HCT116 (cell line): Measurements from ENCODE around the gene EIF2B4. TPM values are rescaled to one million over a fixed set of nuclear protein-coding genes. Genes with fewer than 3 reads are reported as not detected.

Experiments used
- ATAC-seq: fragments of 200-7000 bp; cut with Tn5 transposase; 2 replicates; pipeline ENCODE4 v1.9.1; 2020; ENCODE audit warnings: mild to moderate bottlenecking, moderate library complexity
- BruUV-seq: library from RNA; stranded (reverse); fragments of 400-500 nt; replicated peaks from 2 replicates; lab custom pipeline; 2021; lab: Mats Ljungman, UMichigan
- CTCF ChIA-PET: fragments of 300-600 bp; sonication (Branson Sonifier 250); formaldehyde crosslinking; loops from one replicate; lab custom pipeline; 2021; ENCODE audit warnings: antibody characterized with exemption; lab: Charles Lee
- POLR2A ChIA-PET: fragments of 300-600, 350-600 bp; sonication (Branson Sonifier 250); formaldehyde crosslinking; loops from one replicate; lab custom pipeline; 2021; ENCODE audit warnings: antibody characterized with exemption; lab: Charles Lee
- RAD21 ChIA-PET, 2 experiments: fragments of 300-600 bp; sonication (Branson Sonifier 250); formaldehyde crosslinking; loops; one replicate each; lab custom pipeline; 2023; ENCODE audit warnings: low total read pairs in 2 of 2; ENCODE audit not compliant: uncharacterized antibody in 2 of 2, unreplicated experiment in 2 of 2, low non-redundant PET in 1 of 2; lab: Charles Lee
- DNase-seq: peaks from one replicate; pipeline ENCODE4 v3.0.0-alpha.2; 2010; ENCODE audit warnings: low read depth, low spot score
- H2AFZ ChIP-seq: fragments of 200-600 bp; shearing (Covaris generic), sonication (generic); 2 replicates; pipeline ENCODE4 v1.6.1; 2017; ENCODE audit warnings: low read depth, mixed run types, mixed read lengths, antibody characterized with exemption, low read length; ENCODE audit not compliant: poor library complexity, severe bottlenecking
- H3K27ac ChIP-seq: 2 replicates; pipeline ENCODE4 v1.5.1; 2012; ENCODE audit warnings: low read depth, low read length
- H3K27me3 ChIP-seq: fragments of 200-600 bp; sonication (generic); 2 replicates; pipeline ENCODE4 v1.6.1; 2016; ENCODE audit warnings: mixed run types, low read length, mixed read lengths; ENCODE audit not compliant: insufficient read depth
- H3K36me3 ChIP-seq, 2 experiments: fragments of 200-500 bp in 1 of 2; fragments of 200-600 bp in 1 of 2; sonication (Bioruptor generic) in 1 of 2; sonication (generic) in 1 of 2; 2 replicates each; pipeline versions ENCODE4 v1.5.1 to v1.6.1; 2014 to 2016; ENCODE audit warnings: low read length in 2 of 2, inconsistent platforms in 1 of 2, mixed read lengths in 1 of 2, mixed run types in 1 of 2; ENCODE audit not compliant: insufficient read depth in 2 of 2, control insufficient read depth in 1 of 2
- H3K4me1 ChIP-seq, 2 experiments: fragments of 200-600 bp in 1 of 2; sonication (generic) in 1 of 2; 2 replicates each; pipeline versions ENCODE4 v1.5.1 to v1.6.1; 2012 to 2017; ENCODE audit warnings: low read length in 2 of 2, inconsistent platforms in 1 of 2, mild to moderate bottlenecking in 1 of 2, mixed read lengths in 1 of 2, mixed run types in 1 of 2, moderate library complexity in 1 of 2; ENCODE audit not compliant: insufficient read depth in 2 of 2, control insufficient read depth in 1 of 2
- H3K4me2 ChIP-seq: fragments of 200-600 bp; sonication (generic); 2 replicates; pipeline ENCODE4 v1.6.1; 2017; ENCODE audit warnings: mixed run types, low read length, mixed read lengths
- H3K4me3 ChIP-seq, 2 experiments: fragments of 200-600 bp in 1 of 2; sonication (generic) in 1 of 2; replicated peaks in 1 of 2; 2 replicates each; pipeline ENCODE4 v1.5.1; 2011 to 2016; ENCODE audit warnings: low read length in 2 of 2, control low read depth in 1 of 2, low read depth in 1 of 2, mild to moderate bottlenecking in 1 of 2, mixed read lengths in 1 of 2, mixed run types in 1 of 2
- H3K79me2 ChIP-seq: fragments of 200-600 bp; sonication (generic); 2 replicates; pipeline ENCODE4 v1.6.1; 2017; ENCODE audit warnings: mild to moderate bottlenecking, mixed run types, low read length, moderate library complexity, mixed read lengths; ENCODE audit not compliant: insufficient read depth
- H3K9ac ChIP-seq: fragments of 200-600 bp; sonication (generic); 2 replicates; pipeline ENCODE4 v1.6.1; 2016; ENCODE audit warnings: low read length, mixed read lengths
- H3K9me2 ChIP-seq: fragments of 200-600 bp; sonication (generic), shearing (Covaris generic); 2 replicates; pipeline ENCODE4 v1.6.1; 2017; ENCODE audit warnings: mixed run types, mild to moderate bottlenecking, moderate library complexity; ENCODE audit not compliant: insufficient read depth
- H3K9me3 ChIP-seq, 2 experiments: fragments of 200-500 bp in 1 of 2; fragments of 200-600 bp in 1 of 2; sonication (Bioruptor generic) in 1 of 2; sonication (generic) in 1 of 2; 2 replicates each; pipeline ENCODE4 v1.6.1; 2014 to 2017; ENCODE audit warnings: low read length in 2 of 2, mixed read lengths in 2 of 2, inconsistent platforms in 1 of 2, low read depth in 1 of 2, mild to moderate bottlenecking in 1 of 2, mixed run types in 1 of 2, moderate library complexity in 1 of 2; ENCODE audit not compliant: control insufficient read depth in 1 of 2, insufficient read depth in 1 of 2
- H4K20me1 ChIP-seq: fragments of 200-600 bp; sonication (generic), shearing (Covaris generic); 2 replicates; pipeline ENCODE4 v1.6.1; 2017; ENCODE audit warnings: mixed run types, mild to moderate bottlenecking, moderate library complexity; ENCODE audit not compliant: insufficient read depth
- CBX3 ChIP-seq: IDR thresholded peaks from 2 replicates; pipeline ENCODE4 v1.6.1; 2012; ENCODE audit warnings: low read depth
- CEBPB ChIP-seq: IDR thresholded peaks from 2 replicates; pipeline ENCODE4 v1.6.1; 2012; ENCODE audit warnings: low read depth
- EZH2 ChIP-seq: fragments of 200-600 bp; sonication (generic); IDR thresholded peaks from 2 replicates; pipeline ENCODE4 v1.6.1; 2017; ENCODE audit warnings: antibody characterized with exemption, mixed run types
- EZH2phosphoT487 ChIP-seq: fragments of 200-600 bp; IDR thresholded peaks from 2 replicates; pipeline ENCODE4 v1.6.1; 2018; ENCODE audit warnings: antibody characterized with exemption, borderline replicate concordance
- POLR2A ChIP-seq: IDR thresholded peaks from 2 replicates; pipeline ENCODE4 v1.7.0; 2011; ENCODE audit warnings: borderline replicate concordance; ENCODE audit not compliant: insufficient read depth, insufficient read length; ENCODE audit errors: extremely low read depth
- RAD21 ChIP-seq: IDR thresholded peaks from 2 replicates; pipeline ENCODE4 v1.6.1; 2012; ENCODE audit warnings: low read depth, mild to moderate bottlenecking
- REST ChIP-seq: IDR thresholded peaks from 2 replicates; pipeline ENCODE4 v1.6.1; 2012; ENCODE audit warnings: low read depth
- SIN3A ChIP-seq: IDR thresholded peaks from 2 replicates; pipeline ENCODE4 v1.6.1; 2012; ENCODE audit warnings: low read depth
- TCF7L2 ChIP-seq: IDR thresholded peaks from 2 replicates; pipeline ENCODE4 v1.7.0; 2011; ENCODE audit warnings: borderline replicate concordance, inconsistent platforms; ENCODE audit not compliant: insufficient read depth, insufficient read length; ENCODE audit errors: extremely low read depth
- YY1 ChIP-seq: IDR thresholded peaks from 2 replicates; pipeline ENCODE4 v1.6.1; 2011; ENCODE audit warnings: low read length, low read depth, moderate library complexity, mild to moderate bottlenecking; ENCODE audit not compliant: insufficient replicate concordance; ENCODE audit errors: extremely low read depth
- ZBTB33 ChIP-seq: IDR thresholded peaks from 2 replicates; pipeline ENCODE4 v1.6.1; 2011; ENCODE audit warnings: mild to moderate bottlenecking, low read length, moderate library complexity; ENCODE audit not compliant: insufficient replicate concordance; ENCODE audit errors: extremely low read depth
- ZNF274 ChIP-seq: fragments of 200-500 bp; sonication (Bioruptor generic); IDR thresholded peaks from 2 replicates; pipeline ENCODE4 v1.6.1; 2014; ENCODE audit warnings: mild to moderate bottlenecking, low read depth, low read length, inconsistent platforms
- intact Hi-C: fragments of 100-400 bp; cut with micrococcal nuclease; formaldehyde crosslinking; loops from 2 replicates; pipeline ENCODE4 v1.10.0; 2022
- total RNA-seq: library from RNA; stranded (reverse); gene quantifications from one replicate; pipeline ENCODE4 v1.2.1, GENCODE V29; 2021; ENCODE audit not compliant: unreplicated experiment

Gene EIF2B4
- total RNA-seq, 1 experiment from 2014 or later, result 43.8 TPM

DNA sequence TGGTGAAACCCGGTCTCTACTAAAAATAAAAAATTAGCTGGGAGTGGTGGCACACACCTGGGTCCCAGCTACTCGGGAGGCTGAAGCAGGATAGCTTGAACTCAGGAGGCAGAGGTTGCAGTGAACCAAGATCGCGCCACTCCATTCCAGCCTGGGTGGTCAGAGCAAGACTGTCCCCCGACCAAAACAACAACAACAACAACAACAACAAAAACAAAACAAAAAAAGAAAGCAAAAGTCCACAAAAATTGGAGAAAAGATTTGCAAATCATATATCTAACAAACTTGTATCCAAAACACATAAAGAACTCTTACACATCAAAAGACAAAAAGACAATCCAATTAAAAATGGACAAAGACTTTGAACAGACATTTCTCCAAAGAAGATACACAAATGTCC is 28.8 kb upstream of the EIF2B4 start:
- no peak overlapping the region for H3K27ac ChIP-seq
- H3K9me3 ChIP-seq, result no peaks in the 10 kb centered on the region
- peaks cover 5 to 8% of the 10 kb centered on the region in 2 experiments for H3K36me3 ChIP-seq
- TF ChIP-seq EZH2phosphoT487, result no peak
- peaks cover 36% of the 10 kb centered on the region; the same call in 1 of the 2 replicates for H4K20me1 ChIP-seq
- ATAC-seq, result no peak
- no peak for DNase-seq
- H3K79me2 ChIP-seq, result peaks cover 100% of the 10 kb centered on the region
- RAD21 ChIA-PET, result no interaction called here
- no TSS peak for BruUV-seq
- POLR2A ChIA-PET, result no interaction called here
- intact Hi-C loops, result no loop called here
- CTCF ChIA-PET, result no interaction called here
- H3K4me3 ChIP-seq, result no peak overlapping the region
- no peaks in the 10 kb centered on the region for H3K9me2 ChIP-seq
- peaks cover 9 to 12% of the 10 kb centered on the region in 2 experiments for H3K4me1 ChIP-seq
- no peak overlapping the region for H3K4me2 ChIP-seq
- H3K27me3 ChIP-seq, result no peaks in the 10 kb centered on the region
- H2AFZ ChIP-seq, result no peak overlapping the region
- H3K9ac ChIP-seq, result no peak overlapping the region

DNA sequence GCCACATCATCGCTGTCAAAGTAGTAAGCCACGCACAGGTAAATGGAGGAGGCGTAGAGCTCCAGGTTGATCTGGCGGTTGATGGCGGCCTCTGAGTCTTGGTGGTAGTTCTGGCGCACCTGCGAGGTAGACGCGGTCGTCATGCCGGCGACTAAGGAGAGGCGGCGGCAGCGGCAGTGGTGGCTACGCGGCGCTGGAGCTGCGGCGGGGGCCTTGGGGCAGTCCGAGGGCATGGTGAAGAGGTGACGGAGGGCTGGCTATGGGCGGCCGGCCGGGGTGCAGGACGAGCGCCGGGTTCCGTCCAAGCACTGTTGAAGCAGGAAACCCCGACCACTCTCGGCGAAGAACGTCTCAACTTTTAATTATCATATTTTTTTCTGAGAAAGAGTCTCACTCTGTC is 23.1 kb upstream of the EIF2B4 start:
- ChIA-PET POLR2A (no interaction called here), RAD21 (no interaction called here), CTCF (no interaction called here)
- Histone ChIP-seq H3K27me3 (no peaks in the 10 kb centered on the region), H3K4me2 (no peak overlapping the region), H2AFZ (no peak overlapping the region), H3K4me3 (no peak overlapping the region), H3K79me2 (peaks cover 100% of the 10 kb centered on the region), H3K4me1 (peaks cover 2 to 4% of the 10 kb centered on the region in 2 experiments; a peak in 2 of 4 replicates), H3K36me3 (peaks cover 7 to 16% of the 10 kb centered on the region in 2 experiments; a peak in 2 of 4 replicates), H4K20me1 (peaks cover 25% of the 10 kb centered on the region; the same call in 1 of the 2 replicates), H3K9me2 (no peaks in the 10 kb centered on the region), H3K27ac (no peak overlapping the region), H3K9me3 (no peaks in the 10 kb centered on the region), H3K9ac (no peak overlapping the region)
- intact Hi-C loops, result no loop called here
- ATAC-seq (no peak), DNase-seq (no peak)
- BruUV-seq, result no TSS peak
- no peak for TF ChIP-seq SIN3A
- no peak for TF ChIP-seq POLR2A
- no peak for TF ChIP-seq EZH2
- no peak for TF ChIP-seq CBX3
- TF ChIP-seq ZBTB33, result no peak
- no peak for TF ChIP-seq RAD21
- TF ChIP-seq TCF7L2, result no peak
- no peak for TF ChIP-seq REST
- TF ChIP-seq YY1, result no peak
- no peak for TF ChIP-seq CEBPB
- TF ChIP-seq ZNF274, result no peak
